Measurements from ENCODE around the gene GABARAP. TPM values are rescaled to one million over a fixed set of nuclear protein-coding genes. Genes with fewer than 3 reads are reported as not detected.

Gene GABARAP
- total and polyA plus RNA-seq, 2 of the 8 experiments (the other 6 are each of a cell fraction or from before 2014, with no cell fraction given), result 252 to 581 TPM

GRCh38 chr17:7208027-7208571 lies 34.1 kb downstream of the GABARAP start (continued):
- no peak; the same call in none of the 2 replicates for TF ChIP-seq EGR1 (IDR thresholded peaks at IDR 0.05; ENCODE audit: borderline replicate concordance, low read depth, low read length)
- TF ChIP-seq ATF2 (IDR thresholded peaks at IDR 0.05; ENCODE audit: low read length), result no peak
- TF ChIP-seq TAF7 (optimal IDR thresholded peaks at IDR 0.05; ENCODE audit: borderline replicate concordance, low read depth, low read length), result no peak
- TF ChIP-seq EZH2 (IDR thresholded peaks at IDR 0.05; ENCODE audit: low read depth, low read length, severe bottlenecking), result no peak
- TF ChIP-seq HDAC6 (IDR thresholded peaks at IDR 0.05; ENCODE audit: low read depth, low read length), result no peak
- peak; percentile 42; the same call in 1 of the 2 replicates for TF ChIP-seq SUZ12 (IDR thresholded peaks at IDR 0.05; ENCODE audit: low read length)
- peak in 1 of 2 experiments; percentile 54; a peak in 1 of 3 replicates for TF ChIP-seq POLR2A (IDR thresholded peaks at IDR 0.05; ENCODE audit: control extremely low read depth in 1 of 2, low read depth in 2 of 2, low read length in 2 of 2)
- peak; percentile 55; the same call in 1 of the 2 replicates for TF ChIP-seq SP1 (IDR thresholded peaks at IDR 0.05; ENCODE audit: low read depth, low read length)
- no peak for TF ChIP-seq YY1 (IDR thresholded peaks at IDR 0.05; ENCODE audit: low read depth, low read length)
- no peak for TF ChIP-seq TAF1 (IDR thresholded peaks at IDR 0.05; ENCODE audit: low read depth, low read length)
- peak in 1 of 2 experiments; percentile 41; a peak in 1 of 4 replicates for TF ChIP-seq SIN3A (conservative IDR thresholded peaks at IDR 0.05 in 1 of 2, IDR thresholded peaks at IDR 0.05 in 1 of 2; ENCODE audit: low read depth in 1 of 2, low read length in 2 of 2)
- TF ChIP-seq MAFK (IDR thresholded peaks at IDR 0.05; ENCODE audit: low read depth, low read length), result no peak
- TF ChIP-seq GTF2F1 (IDR thresholded peaks at IDR 0.05; ENCODE audit: borderline replicate concordance, low read depth, low read length), result no peak
- TF ChIP-seq ASH2L (IDR thresholded peaks at IDR 0.05; ENCODE audit: low read length), result peak; percentile 23
- 0 out of 2 replicates have a peak, but pooled peaks have one; percentile 72 for TF ChIP-seq RBBP5 (IDR thresholded peaks at IDR 0.05; ENCODE audit: borderline replicate concordance, low read depth, low read length)
- no peak for TF ChIP-seq CTBP2 (IDR thresholded peaks at IDR 0.05; ENCODE audit: borderline replicate concordance, insufficient read depth, insufficient read length, low read length)
- no peak for TF ChIP-seq SP2 (IDR thresholded peaks at IDR 0.05; ENCODE audit: low read length)
- TF ChIP-seq TBP (IDR thresholded peaks at IDR 0.05; ENCODE audit: low read depth, low read length), result 0 out of 2 replicates have a peak, but pooled peaks have one; percentile 15
- peak; percentile 54 for TF ChIP-seq KDM4A (IDR thresholded peaks at IDR 0.05; ENCODE audit: low read depth, low read length, severe bottlenecking)
